Endothelial cell of umbilical vein (primary cell): ENCODE results near the gene PSMB3. TPM values are rescaled to one million over a fixed set of nuclear protein-coding genes. Genes with fewer than 3 reads are reported as not detected.

ENCODE experiments used
- BruUV-seq: library from RNA; stranded (reverse); fragments of 400-500 nt; replicated peaks from 2 replicates; lab custom pipeline; 2021; lab: Mats Ljungman, UMichigan
- CTCF ChIA-PET: fragments of 300-600, 350-600 bp; sonication (Branson Sonifier 250); formaldehyde crosslinking; loops from one replicate; lab custom pipeline; 2021; ENCODE audit warnings: antibody characterized with exemption, inconsistent platforms; lab: Charles Lee
- POLR2A ChIA-PET: fragments of 300-600, 350-600 bp; sonication (Branson Sonifier 250); formaldehyde crosslinking; loops from one replicate; lab custom pipeline; 2021; ENCODE audit warnings: antibody characterized with exemption, inconsistent platforms; lab: Charles Lee
- DNase-seq: peaks from one replicate; pipeline ENCODE4 v3.0.0-alpha.2; 2011; ENCODE audit warnings: low read depth, low spot score
- FAIRE-seq: peaks from 2 replicates; lab custom pipeline; 2011; peaks lifted over from hg19 to GRCh38; lab: Jason Lieb, UNC
- H2AFZ ChIP-seq: 2 replicates; pipeline ENCODE4 v1.6.0; 2012; ENCODE audit warnings: low read depth, low read length, control low read depth, inconsistent platforms
- H3K27ac ChIP-seq: 2 replicates; pipeline ENCODE4 v1.5.1; 2011; ENCODE audit warnings: low read depth, mild to moderate bottlenecking, control low read depth, low read length, moderate library complexity; ENCODE audit not compliant: insufficient read depth
- H3K27me3 ChIP-seq, 2 experiments: 2 replicates each; pipeline versions ENCODE4 v1.6.0 to v1.6.1; 2011; ENCODE audit warnings: low read length in 2 of 2, mixed read lengths in 1 of 2; ENCODE audit not compliant: control insufficient read depth in 2 of 2, insufficient read depth in 2 of 2
- H3K36me3 ChIP-seq, 2 experiments: 2 replicates in 1 of 2; 3 replicates in 1 of 2; pipeline ENCODE4 v1.5.1; 2011; ENCODE audit warnings: low read length in 2 of 2, mild to moderate bottlenecking in 1 of 2, moderate library complexity in 1 of 2; ENCODE audit not compliant: control insufficient read depth in 2 of 2, insufficient read depth in 2 of 2; ENCODE audit errors: extremely low read depth in 1 of 2
- H3K4me1 ChIP-seq: 3 replicates; pipeline ENCODE4 v1.5.1; 2011; ENCODE audit warnings: mild to moderate bottlenecking, low read length; ENCODE audit not compliant: control insufficient read depth, insufficient read depth; ENCODE audit errors: extremely low read depth
- H3K4me2 ChIP-seq: 2 replicates; pipeline ENCODE4 v1.6.1; 2011; ENCODE audit warnings: low read length, control low read depth, mixed read lengths; ENCODE audit not compliant: insufficient read depth
- H3K4me3 ChIP-seq, 3 experiments: fragments of 200-600 bp in 1 of 3; sonication (generic), shearing (Covaris generic) in 1 of 3; replicated peaks in 1 of 3; 2 replicates each; pipeline ENCODE4 v1.5.1; 2011 to 2016; ENCODE audit warnings: control low read depth in 3 of 3, low read length in 3 of 3, mild to moderate bottlenecking in 2 of 3, inconsistent platforms in 1 of 3, low read depth in 1 of 3, moderate library complexity in 1 of 3; ENCODE audit not compliant: insufficient read depth in 1 of 3
- H3K79me2 ChIP-seq: 2 replicates; pipeline ENCODE4 v1.6.0; 2012; ENCODE audit warnings: low read length, inconsistent platforms; ENCODE audit not compliant: control insufficient read depth, insufficient read depth
- H3K9ac ChIP-seq: replicated peaks from 2 replicates; pipeline ENCODE3; 2011; ENCODE audit warnings: low read length, control low read depth; ENCODE audit not compliant: insufficient read depth; ENCODE audit errors: extremely low read depth
- H3K9me1 ChIP-seq: replicated peaks from 3 replicates; pipeline ENCODE4 v1.6.0; 2011; ENCODE audit warnings: mild to moderate bottlenecking, low read length; ENCODE audit not compliant: control insufficient read depth, insufficient read depth; ENCODE audit errors: extremely low read depth
- H3K9me3 ChIP-seq: replicated peaks from 2 replicates; pipeline ENCODE4 v1.5.1; 2012; ENCODE audit warnings: low read length, inconsistent platforms; ENCODE audit not compliant: control insufficient read depth, insufficient read depth
- H4K20me1 ChIP-seq: replicated peaks from 2 replicates; pipeline ENCODE3; 2011; ENCODE audit warnings: mild to moderate bottlenecking, low read length; ENCODE audit not compliant: control insufficient read depth, insufficient read depth; ENCODE audit errors: extremely low read depth
- CTCF ChIP-seq, 2 donors: IDR thresholded peaks; 1 replicate in 1 of 2; 2 replicates in 1 of 2; pipeline ENCODE4 v1.5.1; 2011; ENCODE audit warnings: low read length in 2 of 2, mild to moderate bottlenecking in 2 of 2, moderate library complexity in 2 of 2, control low read depth in 1 of 2, inconsistent platforms in 1 of 2, low read depth in 1 of 2; ENCODE audit not compliant: insufficient read depth in 1 of 2; ENCODE audit errors: extremely low read depth in 1 of 2
- EZH2 ChIP-seq: IDR thresholded peaks from 2 replicates; pipeline ENCODE4 v1.6.1; 2012; ENCODE audit warnings: borderline replicate concordance, low read depth, mild to moderate bottlenecking, moderate library complexity, low read length, inconsistent platforms; ENCODE audit not compliant: severe bottlenecking
- FOS ChIP-seq: IDR thresholded peaks from 2 replicates; pipeline ENCODE4 v1.6.1; 2011; ENCODE audit warnings: mild to moderate bottlenecking, low read length, moderate library complexity, borderline replicate concordance; ENCODE audit not compliant: insufficient read depth
- GATA2 ChIP-seq: IDR thresholded peaks from 2 replicates; pipeline ENCODE4 v1.7.0; 2011; ENCODE audit warnings: low read depth, mild to moderate bottlenecking, moderate library complexity, mixed read lengths, low read length; ENCODE audit not compliant: insufficient read length, insufficient read depth
- JUN ChIP-seq: IDR thresholded peaks from 2 replicates; pipeline ENCODE4 v1.6.1; 2011; ENCODE audit warnings: borderline replicate concordance, low read depth; ENCODE audit not compliant: insufficient read length, insufficient read depth
- MAX ChIP-seq: IDR thresholded peaks from 2 replicates; pipeline ENCODE4 v1.6.1; 2011; ENCODE audit not compliant: insufficient read depth, insufficient read length
- MYC ChIP-seq: IDR thresholded peaks from one replicate; pipeline ENCODE4 v1.6.1; 2011; ENCODE audit warnings: mild to moderate bottlenecking, low read depth, low read length
- POLR2A ChIP-seq: IDR thresholded peaks from 2 replicates; pipeline ENCODE4 v1.6.1; 2012; ENCODE audit warnings: low read depth, mild to moderate bottlenecking, control low read depth, low read length
- POLR2AphosphoS5 ChIP-seq: IDR thresholded peaks from 2 replicates; pipeline ENCODE4 v1.6.1; 2012; ENCODE audit warnings: low read depth, mild to moderate bottlenecking, control low read depth, low read length, moderate library complexity; ENCODE audit not compliant: insufficient read depth
- dilution Hi-C: fragments of 300-500 bp; cut with MboI; formaldehyde crosslinking; loops from one replicate; pipeline ENCODE4 v1.15.0; 2019; ENCODE audit warnings: low sequenced_read_pairs; ENCODE audit not compliant: extremely low pct_ligation_motif_present
- intact Hi-C: fragments of 100-400 bp; cut with micrococcal nuclease; formaldehyde crosslinking; loops from one replicate; pipeline ENCODE4 v1.10.0; 2022
- polyA plus RNA-seq, 4 experiments: library from polyadenylated mRNA; depleted of rRNA in 3 of 4; stranded (reverse) in 3 of 4; unstranded in 1 of 4; fragments of >200 nt; gene quantifications; 2 replicates each; pipeline versions ENCODE4 v1.2.1 to v1.2.3, GENCODE V29; 2011 to 2012; ENCODE audit warnings: missing spikeins in 1 of 4
- total RNA-seq: library from RNA; stranded (reverse); gene quantifications from 2 replicates; pipeline ENCODE4 v1.2.3, GENCODE V29; 2021

The PSMB3 gene
- total and polyA plus RNA-seq, 2 donors (not counting 3 experiments of a cell fraction or from before 2014, with no cell fraction given): 213 to 685 TPM

- peak; percentile 65 for DNase-seq
- POLR2A ChIA-PET: interaction anchor here (0.7 to 1.5 kb wide), 2 partner anchors 17 to 30 kb away, joined by 3 to 5 read pairs; no protein-coding TSS in a partner anchor
These were observed 47.7 kb upstream of the PSMB3 start, which contains the start of gene MLLT6 for GRCh38 chr17:38704606-38705522. MLLT6 (plus strand) TSS chr17:38705273; CDS start chr17:38705633, 360 bp downstream.

More at GRCh38 chr17:38704606-38705522, 47.7 kb upstream of the PSMB3 start, which contains the start of gene MLLT6:
- BruUV-seq: TSS peak; percentile 16
- Histone ChIP-seq H3K9me1 (no peaks in the 10 kb centered on the region), H3K27ac (peak within 1 kb of the TSS; percentile 38), H3K4me2 (peak within 1 kb of the TSS; percentile 75), H3K4me1 (peaks cover 40% of the 10 kb centered on the region), H3K36me3 (peaks cover 0 to 11% of the 10 kb centered on the region in 2 experiments), H3K79me2 (peaks cover 16% of the 10 kb centered on the region), H2AFZ (peak within 1 kb of the TSS; percentile 26), H3K9ac (peak within 1 kb of the TSS; percentile 78), H3K9me3 (no peaks in the 10 kb centered on the region), H4K20me1 (no peaks in the 10 kb centered on the region), H3K27me3 (no peaks in the 10 kb centered on the region), H3K4me3 (peak within 1 kb of the TSS; percentile 51 to 87 (median 81))
- FAIRE-seq: no peak
- no peak for TF ChIP-seq GATA2
- no peak for TF ChIP-seq MAX
- TF ChIP-seq JUN: no peak
- TF ChIP-seq POLR2A: no peak
- no peak for TF ChIP-seq EZH2
- TF ChIP-seq POLR2AphosphoS5: no peak
- TF ChIP-seq MYC: no peak
- TF ChIP-seq CTCF (IDR thresholded peaks at IDR 0.05; ENCODE audit: extremely low read depth in 1 of 2, insufficient read depth in 1 of 2, low read depth in 1 of 2, low read length in 2 of 2): no peak
- TF ChIP-seq FOS: no peak
- CTCF ChIA-PET: interaction anchor here (0.9 to 3.8 kb wide), 11 partner anchors 8 to 164 kb away, joined by 3 to 39 read pairs (median 4); no protein-coding TSS in a partner anchor
- intact Hi-C loops: loop anchor here (5.0 kb wide), 1 partner anchor 162 kb away; no protein-coding TSS in a partner anchor
- dilution Hi-C loops: no loop called here
